ENCODE data around the gene PRKAG1. TPM values are rescaled to one million over a fixed set of nuclear protein-coding genes. Genes with fewer than 3 reads are reported as not detected.

PRKAG1 gene
- total RNA-seq, 1 donor from 2014 or later: 47.1 TPM

DNA sequence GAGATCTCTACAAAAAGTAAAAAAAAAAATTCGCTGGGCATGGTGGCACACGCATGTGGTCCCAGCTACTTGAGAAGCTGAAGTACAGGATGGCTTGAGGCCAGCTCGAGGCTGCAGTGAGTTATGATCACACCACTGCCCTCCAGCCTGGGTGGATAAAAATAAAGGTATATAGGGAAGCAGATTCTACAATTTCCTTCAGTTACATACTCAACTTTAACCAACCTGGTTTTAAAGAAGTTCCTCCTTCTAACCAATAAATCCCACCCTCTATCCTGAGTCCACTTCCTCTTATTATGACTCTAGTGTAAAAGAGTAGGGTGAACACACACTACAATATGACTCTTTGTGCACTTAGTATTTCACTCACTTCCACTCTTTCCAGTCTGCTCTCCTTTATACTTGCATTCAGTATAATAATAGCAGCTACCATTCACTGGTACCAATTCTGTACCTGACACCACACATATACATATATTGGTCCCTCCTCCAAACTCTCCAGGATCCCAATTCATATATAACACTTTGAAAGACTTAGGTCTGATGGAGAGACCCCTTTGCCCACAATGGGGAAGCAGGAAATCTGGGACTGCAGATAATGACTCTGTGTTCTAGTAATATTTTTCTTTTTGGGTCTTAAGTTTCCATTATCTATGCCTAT, 63.6 kb downstream of the PRKAG1 start:
- Mint-ChIP-seq H3K27ac (ENCODE audit: unreplicated experiment) (no peak overlapping the region), H3K9me3 (ENCODE audit: unreplicated experiment) (no peaks in the 10 kb centered on the region)
- H3K4me3 ChIP-seq (ENCODE audit: insufficient read depth, low read depth, low read length): no peak overlapping the region

GRCh38 chr12:48954061-48954460, 64.5 kb downstream of the PRKAG1 start:
- H3K27me3 ChIP-seq (ENCODE audit: insufficient read depth, low read length): no peaks in the 10 kb centered on the region
- TF ChIP-seq, protein P1, sequence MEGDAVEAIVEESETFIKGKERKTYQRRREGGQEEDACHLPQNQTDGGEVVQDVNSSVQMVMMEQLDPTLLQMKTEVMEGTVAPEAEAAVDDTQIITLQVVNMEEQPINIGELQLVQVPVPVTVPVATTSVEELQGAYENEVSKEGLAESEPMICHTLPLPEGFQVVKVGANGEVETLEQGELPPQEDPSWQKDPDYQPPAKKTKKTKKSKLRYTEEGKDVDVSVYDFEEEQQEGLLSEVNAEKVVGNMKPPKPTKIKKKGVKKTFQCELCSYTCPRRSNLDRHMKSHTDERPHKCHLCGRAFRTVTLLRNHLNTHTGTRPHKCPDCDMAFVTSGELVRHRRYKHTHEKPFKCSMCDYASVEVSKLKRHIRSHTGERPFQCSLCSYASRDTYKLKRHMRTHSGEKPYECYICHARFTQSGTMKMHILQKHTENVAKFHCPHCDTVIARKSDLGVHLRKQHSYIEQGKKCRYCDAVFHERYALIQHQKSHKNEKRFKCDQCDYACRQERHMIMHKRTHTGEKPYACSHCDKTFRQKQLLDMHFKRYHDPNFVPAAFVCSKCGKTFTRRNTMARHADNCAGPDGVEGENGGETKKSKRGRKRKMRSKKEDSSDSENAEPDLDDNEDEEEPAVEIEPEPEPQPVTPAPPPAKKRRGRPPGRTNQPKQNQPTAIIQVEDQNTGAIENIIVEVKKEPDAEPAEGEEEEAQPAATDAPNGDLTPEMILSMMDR (IDR thresholded peaks at IDR 0.05; ENCODE audit: insufficient read depth, low read depth, low read length): no peak
- no peak for TF ChIP-seq EZH2 (IDR thresholded peaks at IDR 0.05; ENCODE audit: insufficient read depth, low read length)
- FAIRE-seq (no peak), DNase-seq (ENCODE audit: low read depth) (no peak)
- H3K27ac ChIP-seq (ENCODE audit: low read depth, low read length): no peak overlapping the region
- no peak overlapping the region for H3K9ac ChIP-seq (ENCODE audit: low read length)
- Mint-ChIP-seq H3K4me1 (ENCODE audit: low read depth, unreplicated experiment) (peaks cover 21% of the 10 kb centered on the region), H3K9me3 (ENCODE audit: unreplicated experiment) (no peaks in the 10 kb centered on the region), H3K4me3 (ENCODE audit: unreplicated experiment) (peak overlapping the region; percentile 57), H3K27ac (ENCODE audit: unreplicated experiment) (no peak overlapping the region), H3K36me3 (ENCODE audit: low read depth, unreplicated experiment) (peaks cover 7% of the 10 kb centered on the region), H3K27me3 (ENCODE audit: low read depth, unreplicated experiment) (no peaks in the 10 kb centered on the region)
- H3K4me1 ChIP-seq (ENCODE audit: insufficient read depth, low read length): peaks cover 15% of the 10 kb centered on the region
- H4K20me1 ChIP-seq (ENCODE audit: insufficient read depth, low read length): peaks cover 70% of the 10 kb centered on the region
- peaks cover 17% of the 10 kb centered on the region for H3K36me3 ChIP-seq (ENCODE audit: insufficient read depth, low read length)
- H3K4me3 ChIP-seq (ENCODE audit: insufficient read depth, low read depth, low read length): no peak overlapping the region
- H2AFZ ChIP-seq (ENCODE audit: low read depth, low read length): no peak overlapping the region
- H3K79me2 ChIP-seq (ENCODE audit: insufficient read depth, low read length): peaks cover 78% of the 10 kb centered on the region
- H3K4me2 ChIP-seq (ENCODE audit: low read length): no peak overlapping the region
- H3K9me3 ChIP-seq (ENCODE audit: insufficient read depth, low read depth, low read length): no peaks in the 10 kb centered on the region

More for the DNA sequence above, 63.6 kb downstream of the PRKAG1 start:
- Mint-ChIP-seq H3K36me3 (ENCODE audit: low read depth, unreplicated experiment) (peaks cover 7% of the 10 kb centered on the region), H3K4me1 (ENCODE audit: low read depth, unreplicated experiment) (peaks cover 21% of the 10 kb centered on the region), H3K4me3 (ENCODE audit: unreplicated experiment) (peak overlapping the region; percentile 97), H3K27me3 (ENCODE audit: low read depth, unreplicated experiment) (no peaks in the 10 kb centered on the region)
- Histone ChIP-seq H3K79me2 (ENCODE audit: insufficient read depth, low read length) (peaks cover 71% of the 10 kb centered on the region), H4K20me1 (ENCODE audit: insufficient read depth, low read length) (peaks cover 63% of the 10 kb centered on the region), H2AFZ (ENCODE audit: low read depth, low read length) (no peak overlapping the region), H3K27me3 (ENCODE audit: insufficient read depth, low read length) (no peaks in the 10 kb centered on the region), H3K9ac (ENCODE audit: low read length) (no peak overlapping the region), H3K4me1 (ENCODE audit: insufficient read depth, low read length) (peaks cover 15% of the 10 kb centered on the region), H3K36me3 (ENCODE audit: insufficient read depth, low read length) (peaks cover 17% of the 10 kb centered on the region), H3K27ac (ENCODE audit: low read depth, low read length) (no peak overlapping the region), H3K4me2 (ENCODE audit: low read length) (peak overlapping the region; percentile 93), H3K9me3 (ENCODE audit: insufficient read depth, low read depth, low read length) (no peaks in the 10 kb centered on the region)
- DNase-seq (ENCODE audit: low read depth): no peak
- no peak for TF ChIP-seq EZH2 (IDR thresholded peaks at IDR 0.05; ENCODE audit: insufficient read depth, low read length)
- TF ChIP-seq, protein P1 (IDR thresholded peaks at IDR 0.05; ENCODE audit: insufficient read depth, low read depth, low read length): no peak
- FAIRE-seq: no peak

- no peaks in the 10 kb centered on the region for H3K9me3 Mint-ChIP-seq (ENCODE audit: unreplicated experiment)
- H3K36me3 Mint-ChIP-seq (ENCODE audit: low read depth, unreplicated experiment): peaks cover 11% of the 10 kb centered on the region
- Histone ChIP-seq H3K4me2 (ENCODE audit: low read length) (no peak overlapping the region), H3K9ac (ENCODE audit: low read length) (no peak overlapping the region), H3K79me2 (ENCODE audit: insufficient read depth, low read length) (peaks cover 92% of the 10 kb centered on the region), H3K4me1 (ENCODE audit: insufficient read depth, low read length) (peaks cover 11% of the 10 kb centered on the region), H3K27ac (ENCODE audit: low read depth, low read length) (no peak overlapping the region), H2AFZ (ENCODE audit: low read depth, low read length) (no peak overlapping the region), H3K36me3 (ENCODE audit: insufficient read depth, low read length) (peaks cover 18% of the 10 kb centered on the region), H3K27me3 (ENCODE audit: insufficient read depth, low read length) (no peaks in the 10 kb centered on the region), H3K4me3 (ENCODE audit: insufficient read depth, low read depth, low read length) (no peak overlapping the region), H4K20me1 (ENCODE audit: insufficient read depth, low read length) (peaks cover 84% of the 10 kb centered on the region), H3K9me3 (ENCODE audit: insufficient read depth, low read depth, low read length) (no peaks in the 10 kb centered on the region)
- DNase-seq (ENCODE audit: low read depth) (no peak), FAIRE-seq (no peak)
- H3K27ac Mint-ChIP-seq (ENCODE audit: unreplicated experiment): no peak overlapping the region
- H3K4me3 Mint-ChIP-seq (ENCODE audit: unreplicated experiment): no peak overlapping the region
- H3K4me1 Mint-ChIP-seq (ENCODE audit: low read depth, unreplicated experiment): peaks cover 21% of the 10 kb centered on the region
- TF ChIP-seq, protein P1 (IDR thresholded peaks at IDR 0.05; ENCODE audit: insufficient read depth, low read depth, low read length): no peak
- TF ChIP-seq EZH2 (IDR thresholded peaks at IDR 0.05; ENCODE audit: insufficient read depth, low read length): no peak
- no peaks in the 10 kb centered on the region for H3K27me3 Mint-ChIP-seq (ENCODE audit: low read depth, unreplicated experiment)
Measured at GRCh38 chr12:48952691-48953090, 65.9 kb downstream of the PRKAG1 start.

All from astrocyte (in vitro differentiated cells and primary cell).